H1 (cell line): Measurements from ENCODE around the gene TCF7L2. TPM values are rescaled to one million over a fixed set of nuclear protein-coding genes. Genes with fewer than 3 reads are reported as not detected.

Source experiments
- BCL11A ChIP-seq, 2 experiments: IDR thresholded peaks; one replicate each; pipeline ENCODE4 v1.6.1; 2011; ENCODE audit warnings: low read depth in 2 of 2, low read length in 2 of 2, mild to moderate bottlenecking in 2 of 2
- CTBP2 ChIP-seq: IDR thresholded peaks from 2 replicates; pipeline ENCODE4 v1.7.0; 2011; ENCODE audit warnings: borderline replicate concordance, mild to moderate bottlenecking, moderate library complexity, mixed read lengths, low read length; ENCODE audit not compliant: insufficient read depth, insufficient read length
- GABPA ChIP-seq: IDR thresholded peaks from 2 replicates; pipeline ENCODE4 v1.6.1; 2011; ENCODE audit warnings: mild to moderate bottlenecking, low read length, moderate library complexity, borderline replicate concordance; ENCODE audit not compliant: insufficient read depth
- HDAC6 ChIP-seq: IDR thresholded peaks from one replicate; pipeline ENCODE4 v1.7.1; 2012; ENCODE audit warnings: low read depth, mild to moderate bottlenecking, inconsistent platforms, low read length, moderate library complexity
- NRF1 ChIP-seq: IDR thresholded peaks from 2 replicates; pipeline ENCODE4 v1.6.1; 2011; ENCODE audit warnings: mild to moderate bottlenecking, low read depth, low read length, improper control_type of control experiment
- RXRA ChIP-seq: IDR thresholded peaks from 2 replicates; pipeline ENCODE4 v1.6.1; 2011; ENCODE audit warnings: low read depth, mild to moderate bottlenecking, low read length, moderate library complexity; ENCODE audit not compliant: insufficient read depth
- TAF7 ChIP-seq: optimal IDR thresholded peaks from 2 replicates; pipeline ENCODE3; 2011; ENCODE audit warnings: low read depth, mild to moderate bottlenecking, inconsistent platforms, low read length, moderate library complexity, borderline replicate concordance
- YY1 ChIP-seq: IDR thresholded peaks from 2 replicates; pipeline ENCODE4 v1.6.1; 2011; ENCODE audit warnings: low read depth, mild to moderate bottlenecking, low read length
- polyA plus RNA-seq, 7 experiments: library from polyadenylated mRNA; depleted of rRNA in 3 of 7; stranded (reverse) in 5 of 7; unstranded in 2 of 7; fragments of >200 nt in 5 of 7; fragments of 200-250 nt in 2 of 7; gene quantifications; 1 replicate in 5 of 7; 2 replicates in 1 of 7; 4 replicates in 1 of 7; pipeline versions ENCODE4 v1.2.1 to v1.2.3, GENCODE V29; 2011 to 2013; ENCODE audit warnings: missing spikeins in 2 of 7, mixed read lengths in 2 of 7
- total RNA-seq: library from RNA; stranded (reverse); fragmentation: NEBNext Ultra II Directional; extraction: Animal tissue kit (Norgen Biotek cat#: 25700); gene quantifications from 2 replicates; pipeline ENCODE4 v1.2.1, GENCODE V29; 2021
- TF ChIP-seq, protein P1 (sequence below): IDR thresholded peaks from 2 replicates; pipeline ENCODE4 v1.6.1; 2012; ENCODE audit warnings: inconsistent platforms

TCF7L2 gene
- total and polyA plus RNA-seq, 2 of the 8 experiments (the other 6 are each of a cell fraction or from before 2014, with no cell fraction given): 33.9 to 67.3 TPM

DNA sequence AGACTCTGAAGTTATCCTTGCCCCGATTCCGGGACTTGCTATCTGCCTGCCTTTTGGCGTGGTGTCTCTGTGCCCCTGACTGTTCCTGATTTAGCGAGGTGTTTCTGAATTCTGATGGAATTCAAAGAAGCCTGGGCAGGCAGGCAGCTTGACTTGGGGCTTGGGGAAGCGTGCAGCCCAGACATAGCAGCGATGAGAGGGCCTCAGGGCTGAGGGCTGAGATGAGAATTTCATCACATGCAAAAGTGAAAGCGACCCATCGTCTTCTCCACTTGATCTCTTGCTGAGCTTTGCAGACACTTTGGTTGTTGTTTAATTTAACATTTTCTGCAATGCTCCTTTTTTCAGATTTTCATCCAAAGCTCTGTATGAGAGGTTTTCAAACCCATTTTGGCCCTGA is 57.8 kb downstream of the TCF7L2 start (continued):
- TF ChIP-seq BCL11A (IDR thresholded peaks at IDR 0.05; ENCODE audit: low read depth in 2 of 2, low read length in 2 of 2): no peak
- TF ChIP-seq CTBP2: no peak
- no peak for TF ChIP-seq GABPA
- no peak for TF ChIP-seq YY1
- no peak for TF ChIP-seq HDAC6
- TF ChIP-seq, protein P1, sequence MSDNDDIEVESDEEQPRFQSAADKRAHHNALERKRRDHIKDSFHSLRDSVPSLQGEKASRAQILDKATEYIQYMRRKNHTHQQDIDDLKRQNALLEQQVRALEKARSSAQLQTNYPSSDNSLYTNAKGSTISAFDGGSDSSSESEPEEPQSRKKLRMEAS: no peak
- no peak for TF ChIP-seq RXRA
- TF ChIP-seq TAF7: no peak
- TF ChIP-seq NRF1: no peak
